Naive thymus-derived CD4-positive, alpha-beta T cell (primary cell): Measurements from ENCODE around the gene LMTK2. TPM values are rescaled to one million over a fixed set of nuclear protein-coding genes. Genes with fewer than 3 reads are reported as not detected.

ENCODE experiments used
- ATAC-seq: fragments of 150-1000 bp; cut with Tn5 transposase; 2 replicates; pipeline ENCODE4 v1.10.0; 2021; ENCODE audit warnings: mild to moderate bottlenecking, moderate library complexity
- CTCF ChIA-PET: fragments of 350-600 bp; sonication (Branson Sonifier 250); formaldehyde crosslinking; loops from one replicate; lab custom pipeline; 2021; ENCODE audit warnings: antibody characterized with exemption; lab: Charles Lee
- POLR2A ChIA-PET: fragments of 350-600 bp; sonication (Branson Sonifier 250); formaldehyde crosslinking; loops from one replicate; lab custom pipeline; 2021; ENCODE audit warnings: antibody characterized with exemption, inconsistent platforms; lab: Charles Lee
- DNase-seq, 9 donors: peaks; one replicate each; pipeline versions ENCODE4 v3.0.0 to v3.0.0-alpha.2; 2020 to 2022; ENCODE audit warnings: mixed read lengths in 1 of 9
- H3K27ac ChIP-seq: one replicate; pipeline ENCODE4 v1.7.0; 2013; ENCODE audit warnings: mild to moderate bottlenecking, low read depth, low read length, moderate library complexity
- H3K27me3 ChIP-seq, 2 donors: one replicate each; pipeline ENCODE4 v1.7.0; 2013; ENCODE audit warnings: low read length in 2 of 2, mild to moderate bottlenecking in 2 of 2, moderate library complexity in 2 of 2; ENCODE audit not compliant: control insufficient read depth in 2 of 2, insufficient read depth in 2 of 2
- H3K36me3 ChIP-seq, 3 experiments: 1 replicate in 2 of 3; 2 replicates in 1 of 3; pipeline ENCODE4 v1.7.0; 2013; ENCODE audit warnings: low read length in 3 of 3, mild to moderate bottlenecking in 3 of 3, moderate library complexity in 1 of 3; ENCODE audit not compliant: insufficient read depth in 3 of 3, control insufficient read depth in 2 of 3
- H3K4me1 ChIP-seq, 2 donors: one replicate each; pipeline ENCODE4 v1.7.0; 2013; ENCODE audit warnings: low read length in 2 of 2, mild to moderate bottlenecking in 2 of 2, moderate library complexity in 1 of 2; ENCODE audit not compliant: control insufficient read depth in 2 of 2, insufficient read depth in 2 of 2
- H3K4me3 ChIP-seq: 2 replicates; pipeline ENCODE4 v1.7.0; 2013; ENCODE audit warnings: mild to moderate bottlenecking, low read length
- H3K9me3 ChIP-seq, 3 experiments: 1 replicate in 2 of 3; 2 replicates in 1 of 3; pipeline ENCODE4 v1.7.0; 2013; ENCODE audit warnings: low read length in 3 of 3; ENCODE audit not compliant: control insufficient read depth in 2 of 3
- H3K27ac Mint-ChIP-seq, 9 donors: one replicate each; pipeline ENCODE4 v1.8.0; 2020 to 2022; ENCODE audit warnings: mixed read lengths in 9 of 9, mild to moderate bottlenecking in 8 of 9, moderate library complexity in 5 of 9, inconsistent platforms in 2 of 9
- H3K27me3 Mint-ChIP-seq, 5 donors: one replicate each; pipeline ENCODE4 v1.8.0; 2021 to 2022; ENCODE audit warnings: mixed read lengths in 5 of 5, mild to moderate bottlenecking in 1 of 5
- H3K36me3 Mint-ChIP-seq, 5 donors: one replicate each; pipeline ENCODE4 v1.8.0; 2020 to 2022; ENCODE audit warnings: mixed read lengths in 5 of 5, mild to moderate bottlenecking in 3 of 5, inconsistent platforms in 1 of 5
- H3K4me1 Mint-ChIP-seq, 7 donors: one replicate each; pipeline ENCODE4 v1.8.0; 2020 to 2022; ENCODE audit warnings: mixed read lengths in 7 of 7, mild to moderate bottlenecking in 3 of 7, inconsistent platforms in 1 of 7
- H3K4me3 Mint-ChIP-seq, 10 donors: one replicate each; pipeline ENCODE4 v1.8.0; 2020 to 2022; ENCODE audit warnings: mild to moderate bottlenecking in 10 of 10, mixed read lengths in 10 of 10, moderate library complexity in 6 of 10, inconsistent platforms in 2 of 10
- H3K9me3 Mint-ChIP-seq, 11 donors: one replicate each; pipeline ENCODE4 v1.8.0; 2020 to 2022; ENCODE audit warnings: mixed read lengths in 11 of 11, mild to moderate bottlenecking in 4 of 11, inconsistent platforms in 1 of 11, moderate library complexity in 1 of 11
- intact Hi-C, 2 donors: fragments of 100-400 bp; cut with micrococcal nuclease; formaldehyde crosslinking; loops; one replicate each; pipeline ENCODE4 v1.15.1; 2023
- polyA plus RNA-seq, 2 donors: library from polyadenylated mRNA; unstranded; fragments of 300-500 nt; fragmentation: Illumina TruSeq; gene quantifications; one replicate each; pipeline ENCODE4 v1.2.3, GENCODE V29; 2021
- total RNA-seq, 6 experiments: library from RNA in 5 of 6; stranded (reverse) in 5 of 6; gene quantifications; 1 replicate in 5 of 6; 2 replicates in 1 of 6; pipeline ENCODE4 v1.2.3 and lab custom pipeline; 2021 to 2026

Gene LMTK2
- total and polyA plus RNA-seq, 7 experiments from 2014 or later, result 2.2 to 29.1 (median 18.1) TPM

DNA sequence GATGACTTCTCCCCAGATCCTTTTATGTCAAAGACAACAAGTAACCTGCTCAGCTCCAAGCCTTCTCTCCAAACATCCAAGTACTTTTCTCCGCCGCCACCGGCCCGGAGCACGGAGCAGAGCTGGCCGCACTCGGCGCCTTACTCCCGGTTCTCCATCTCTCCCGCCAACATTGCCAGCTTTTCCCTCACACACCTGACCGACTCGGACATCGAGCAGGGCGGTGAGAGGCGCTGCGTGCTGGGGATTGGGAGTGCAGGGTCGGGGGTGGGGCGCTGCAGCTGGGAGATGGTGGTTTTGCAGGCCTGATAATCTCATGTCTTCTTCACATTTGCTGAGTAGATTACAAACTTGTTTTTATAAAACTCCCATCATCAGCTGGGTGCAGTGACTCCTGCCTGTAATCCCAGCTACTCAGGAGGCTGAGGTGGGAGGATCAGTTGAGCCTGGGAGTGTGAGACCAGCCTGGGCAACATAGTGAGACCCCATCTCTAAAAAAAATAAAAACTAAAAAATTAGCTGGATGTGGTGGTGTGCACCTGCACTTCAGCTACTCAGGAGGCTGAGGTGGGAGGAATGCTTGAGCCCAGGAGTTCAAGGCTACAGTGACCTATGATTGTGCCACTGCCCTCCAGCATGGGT is 97.4 kb downstream of the LMTK2 start:
- peaks cover 0 to 27% (median 17%) of the 10 kb centered on the region in 3 experiments for H3K36me3 ChIP-seq
- no peak overlapping the region for H3K4me3 ChIP-seq
- no peaks in the 10 kb centered on the region for H3K27me3 Mint-ChIP-seq
- H3K4me1 Mint-ChIP-seq, result peaks cover 35 to 74% (median 62%) of the 10 kb centered on the region in 7 donors
- H3K4me3 Mint-ChIP-seq, result peak overlapping the region in 9 of 10 donors; percentile 29 to 91 (median 85)
- H3K4me1 ChIP-seq, result peaks cover 21 to 49% of the 10 kb centered on the region in 2 donors
- H3K27ac Mint-ChIP-seq, result peak overlapping the region in 6 of 9 donors; percentile 72 to 94 (median 76)
- DNase-seq (no peak), ATAC-seq (no peak)
- H3K36me3 Mint-ChIP-seq, result peaks cover 17 to 45% (median 32%) of the 10 kb centered on the region in 5 donors
- H3K27me3 ChIP-seq, result no peaks in the 10 kb centered on the region
- peaks cover 0 to 6% (median 2%) of the 10 kb centered on the region in 11 donors for H3K9me3 Mint-ChIP-seq
- ChIA-PET POLR2A (interaction anchor here (1.1 to 5.0 kb wide), 2 partner anchors 47 to 78 kb away, joined by 3 to 39 read pairs; no protein-coding TSS in a partner anchor), CTCF (interaction anchor here (0.7 to 1.3 kb wide), 2 partner anchors 36 to 71 kb away, joined by 3 to 4 read pairs; no protein-coding TSS in a partner anchor)
- H3K9me3 ChIP-seq, result no peaks in the 10 kb centered on the region
- intact Hi-C loops, result loop anchor here (2.0 to 5.0 kb wide), 5 partner anchors 37 to 197 kb away; partner anchors contain the start of genes BAIAP2L1 (in 1 of the 2) and BRI3 (in 1 of the 2)
- H3K27ac ChIP-seq, result peak overlapping the region; percentile 60

- Mint-ChIP-seq H3K9me3 (peaks cover 0 to 3% (median 0%) of the 10 kb centered on the region in 11 donors), H3K27me3 (no peaks in the 10 kb centered on the region), H3K4me1 (peaks cover 35 to 73% (median 58%) of the 10 kb centered on the region in 7 donors), H3K36me3 (peaks cover 15 to 41% (median 28%) of the 10 kb centered on the region in 5 donors), H3K4me3 (peak overlapping the region in 9 of 10 donors; percentile 12 to 89 (median 36)), H3K27ac (peak overlapping the region in 8 of 9 donors; percentile 14 to 91 (median 69))
- Histone ChIP-seq H3K27ac (no peak overlapping the region), H3K27me3 (no peaks in the 10 kb centered on the region), H3K4me1 (peaks cover 21 to 49% of the 10 kb centered on the region in 2 donors), H3K36me3 (peaks cover 0 to 27% (median 17%) of the 10 kb centered on the region in 3 experiments), H3K4me3 (no peak overlapping the region), H3K9me3 (no peaks in the 10 kb centered on the region)
- DNase-seq, result no peak
- CTCF ChIA-PET, result no interaction called here
- no peak for ATAC-seq
- POLR2A ChIA-PET, result interaction anchor here (1.0 to 5.0 kb wide), 2 partner anchors 44 to 46 kb away, joined by 3 to 39 read pairs; no protein-coding TSS in a partner anchor
- intact Hi-C loops, result loop anchor here (5.0 kb wide), 3 partner anchors 37 to 78 kb away; partner anchors contain the start of gene BRI3 (in 1 of the 2)
Measured at GRCh38 chr7:98204670-98205069, 98.0 kb downstream of the LMTK2 start.

GRCh38 chr7:98205162-98205845 is 98.6 kb downstream of the LMTK2 start:
- intact Hi-C loops, result no loop called here
- H3K9me3 ChIP-seq, result no peaks in the 10 kb centered on the region
- H3K27ac Mint-ChIP-seq, result peak overlapping the region in 4 of 9 donors; percentile 27 to 84 (median 68)
- H3K36me3 Mint-ChIP-seq, result peaks cover 12 to 37% (median 22%) of the 10 kb centered on the region in 5 donors
- POLR2A ChIA-PET, result interaction anchor here (1.0 to 5.0 kb wide), 2 partner anchors 44 to 46 kb away, joined by 3 to 39 read pairs; no protein-coding TSS in a partner anchor
- ATAC-seq (no peak), DNase-seq (peak in 1 of 9 donors; percentile 17)
- CTCF ChIA-PET, result interaction anchor here (0.6 kb wide), 1 partner anchor 80 kb away, joined by 3 read pairs; no protein-coding TSS in a partner anchor
- H3K4me3 Mint-ChIP-seq, result peak overlapping the region in 5 of 10 donors; percentile 6 to 84 (median 25)
- no peak overlapping the region for H3K27ac ChIP-seq
- H3K4me1 Mint-ChIP-seq, result peaks cover 31 to 71% (median 51%) of the 10 kb centered on the region in 7 donors
- H3K9me3 Mint-ChIP-seq, result peaks cover 0 to 1% (median 0%) of the 10 kb centered on the region in 11 donors
- H3K4me3 ChIP-seq, result no peak overlapping the region
- no peaks in the 10 kb centered on the region for H3K27me3 ChIP-seq
- H3K4me1 ChIP-seq, result peaks cover 21 to 48% of the 10 kb centered on the region in 2 donors
- H3K36me3 ChIP-seq, result peaks cover 0 to 27% (median 17%) of the 10 kb centered on the region in 3 experiments
- H3K27me3 Mint-ChIP-seq, result no peaks in the 10 kb centered on the region

DNA sequence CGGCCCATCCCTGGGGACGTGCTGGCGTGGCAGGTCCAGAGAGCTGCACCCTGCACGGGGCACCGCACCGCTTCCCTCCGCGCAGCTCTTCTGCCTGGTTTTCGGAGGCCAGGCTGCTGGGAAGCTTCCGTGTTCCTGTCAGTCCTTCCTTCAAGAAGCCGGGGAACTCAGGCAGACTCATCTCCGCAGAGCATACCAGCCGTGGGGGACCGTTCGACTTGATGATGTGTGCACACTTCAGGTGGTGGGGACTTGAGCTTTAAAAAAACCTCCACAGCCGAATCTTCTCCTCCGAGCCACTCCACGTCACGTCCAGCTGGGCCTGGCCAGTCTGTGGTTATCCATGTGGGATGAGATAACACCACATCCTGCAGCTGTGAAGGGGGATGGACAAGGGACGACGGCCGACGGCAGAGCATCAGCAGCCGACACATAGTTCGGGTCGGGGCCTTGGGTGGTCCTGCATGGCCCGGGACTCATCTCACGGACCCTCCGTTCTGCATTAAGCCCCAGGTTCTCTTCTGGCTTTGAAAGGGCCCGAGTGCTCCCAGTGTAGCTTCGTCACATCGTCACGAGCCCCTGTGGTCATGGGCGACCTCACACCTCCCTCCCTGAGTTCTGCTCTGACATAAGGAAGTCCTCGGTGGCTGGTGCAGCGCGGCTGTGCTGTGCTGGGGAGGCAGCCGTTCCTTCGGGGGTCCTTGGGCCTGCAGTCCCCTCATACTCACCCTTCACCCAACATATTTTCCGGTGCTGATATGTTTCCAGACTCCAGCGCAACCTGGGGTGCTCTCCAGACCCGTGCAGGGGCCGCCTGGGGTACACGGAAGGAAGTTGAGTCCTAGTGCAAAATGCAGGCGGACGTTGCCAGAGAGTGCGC is 100.0 kb downstream of the LMTK2 start:
- POLR2A ChIA-PET, result interaction anchor here (0.6 kb wide), 1 partner anchor 43 kb away, joined by 3 read pairs; no protein-coding TSS in a partner anchor
- H3K27me3 ChIP-seq, result no peaks in the 10 kb centered on the region
- CTCF ChIA-PET, result interaction anchor here (1.2 kb wide), 1 partner anchor 44 kb away, joined by 3 read pairs; no protein-coding TSS in a partner anchor
- ATAC-seq (no peak), DNase-seq (no peak)
- peaks cover 0 to 1% (median 0%) of the 10 kb centered on the region in 11 donors for H3K9me3 Mint-ChIP-seq
- no peak overlapping the region for H3K4me3 Mint-ChIP-seq
- peaks cover 21 to 58% (median 37%) of the 10 kb centered on the region in 7 donors for H3K4me1 Mint-ChIP-seq
- peaks cover 0 to under 1% (median 0%) of the 10 kb centered on the region in 5 donors for H3K27me3 Mint-ChIP-seq
- intact Hi-C loops, result no loop called here
- no peak overlapping the region for H3K27ac ChIP-seq
- H3K36me3 ChIP-seq, result peaks cover 0 to 27% (median 17%) of the 10 kb centered on the region in 3 experiments
- peaks cover 19 to 37% of the 10 kb centered on the region in 2 donors for H3K4me1 ChIP-seq
- peaks cover 12 to 37% (median 22%) of the 10 kb centered on the region in 5 donors for H3K36me3 Mint-ChIP-seq
- H3K4me3 ChIP-seq, result no peak overlapping the region
- peak overlapping the region in 2 of 9 donors; percentile 43 to 91 for H3K27ac Mint-ChIP-seq
- no peaks in the 10 kb centered on the region for H3K9me3 ChIP-seq

- Mint-ChIP-seq H3K4me3 (peak overlapping the region; percentile 48 to 85 (median 61)), H3K9me3 (peaks cover 0 to 1% (median 0%) of the 10 kb centered on the region in 11 donors), H3K27ac (peak overlapping the region in 3 of 9 donors; percentile 32 to 65 (median 60)), H3K36me3 (peaks cover 10 to 30% (median 18%) of the 10 kb centered on the region in 5 donors), H3K4me1 (peaks cover 5 to 31% (median 17%) of the 10 kb centered on the region in 7 donors), H3K27me3 (peaks cover 0 to 3% (median 0%) of the 10 kb centered on the region in 5 donors)
- no peaks in the 10 kb centered on the region for H3K27me3 ChIP-seq
- H3K27ac ChIP-seq, result no peak overlapping the region
- intact Hi-C loops, result no loop called here
- ATAC-seq (no peak), DNase-seq (no peak)
- H3K4me1 ChIP-seq, result peaks cover 0 to 12% of the 10 kb centered on the region in 2 donors
- no peak overlapping the region for H3K4me3 ChIP-seq
- H3K36me3 ChIP-seq, result peaks cover 0 to 27% (median 17%) of the 10 kb centered on the region in 3 experiments
- ChIA-PET POLR2A (interaction anchor here (1.1 to 1.3 kb wide), 2 partner anchors 41 kb away, joined by 4 to 5 read pairs; no protein-coding TSS in a partner anchor), CTCF (no interaction called here)
- no peaks in the 10 kb centered on the region for H3K9me3 ChIP-seq
Measured at GRCh38 chr7:98209166-98209920, 102.7 kb downstream of the LMTK2 start.
